ENCODE measurements around the gene CCM2.
A peak's percentile ranks its signal among the peaks of the same experiment; 100 is the strongest.

CCM2 gene

DNA sequence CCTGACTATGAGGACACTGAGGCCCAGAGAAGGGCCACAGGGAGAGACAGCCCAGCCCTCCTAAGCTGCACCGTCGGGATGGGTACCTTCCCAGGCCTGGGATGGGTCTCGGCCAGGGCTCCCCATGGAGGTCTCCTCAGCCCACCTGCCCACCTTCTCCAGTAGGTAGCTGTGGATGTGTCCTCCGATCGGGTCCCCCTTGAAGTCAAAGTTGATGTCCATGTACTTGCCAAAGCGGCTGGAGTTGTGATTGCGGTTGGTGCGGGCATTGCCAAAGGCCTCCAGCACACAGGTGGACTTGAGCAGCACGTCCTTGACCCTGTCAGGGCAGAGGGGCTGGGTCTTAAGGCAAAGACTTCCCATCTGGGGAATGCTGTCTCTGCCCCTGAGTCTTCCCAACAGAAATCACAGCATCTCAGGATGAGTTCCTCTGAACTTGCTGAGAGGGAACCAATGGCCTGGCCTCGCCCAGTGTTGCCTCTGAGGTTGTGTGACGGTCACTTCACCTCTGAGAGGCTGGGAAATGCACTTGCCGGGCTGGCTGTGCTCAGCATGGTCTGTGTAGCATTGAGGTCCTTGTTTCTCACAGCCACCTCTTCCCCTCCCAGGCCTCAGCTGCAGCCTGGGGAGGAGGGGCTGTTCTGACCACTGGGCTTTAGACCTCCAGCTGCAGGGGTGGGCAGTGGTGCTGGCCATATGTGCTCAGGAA lies 24.5 kb upstream of the CCM2 start:
- H3K27ac Mint-ChIP-seq, result no peak overlapping the region

GRCh38 chr7:44976040-44976745 lies 23.8 kb upstream of the CCM2 start:
- Mint-ChIP-seq H3K4me3 (peak overlapping the region; percentile 92), H3K27me3 (no peaks in the 10 kb centered on the region), H3K27ac (peak overlapping the region; percentile 73), H3K36me3 (no peaks in the 10 kb centered on the region), H3K9me3 (ENCODE audit: low read depth) (no peaks in the 10 kb centered on the region), H3K4me1 (ENCODE audit: low read depth) (peaks cover 60% of the 10 kb centered on the region)

More for the DNA sequence above, 24.5 kb upstream of the CCM2 start:
- H3K9me3 Mint-ChIP-seq (ENCODE audit: low read depth), result no peaks in the 10 kb centered on the region
- no peak overlapping the region for H3K4me3 Mint-ChIP-seq
- no peaks in the 10 kb centered on the region for H3K36me3 Mint-ChIP-seq
- H3K4me1 Mint-ChIP-seq (ENCODE audit: low read depth), result peaks cover 53% of the 10 kb centered on the region
- no peaks in the 10 kb centered on the region for H3K27me3 Mint-ChIP-seq

- peak overlapping the region; percentile 82 for H3K27ac Mint-ChIP-seq
- H3K4me1 Mint-ChIP-seq (ENCODE audit: low read depth), result peaks cover 65% of the 10 kb centered on the region
- H3K27me3 Mint-ChIP-seq, result no peaks in the 10 kb centered on the region
- peak overlapping the region; percentile 92 for H3K4me3 Mint-ChIP-seq
- H3K36me3 Mint-ChIP-seq, result no peaks in the 10 kb centered on the region
- no peaks in the 10 kb centered on the region for H3K9me3 Mint-ChIP-seq (ENCODE audit: low read depth)
Observed at GRCh38 chr7:44976746-44977196, 23.2 kb upstream of the CCM2 start.

- H3K9me3 Mint-ChIP-seq (ENCODE audit: low read depth), result no peaks in the 10 kb centered on the region
- peak overlapping the region; percentile 99 for H3K27ac Mint-ChIP-seq
- no peaks in the 10 kb centered on the region for H3K27me3 Mint-ChIP-seq
- H3K36me3 Mint-ChIP-seq, result no peaks in the 10 kb centered on the region
- peak overlapping the region; percentile 92 for H3K4me3 Mint-ChIP-seq
- H3K4me1 Mint-ChIP-seq (ENCODE audit: low read depth), result peaks cover 72% of the 10 kb centered on the region
Observed at GRCh38 chr7:44977304-44977958, 22.6 kb upstream of the CCM2 start.

DNA sequence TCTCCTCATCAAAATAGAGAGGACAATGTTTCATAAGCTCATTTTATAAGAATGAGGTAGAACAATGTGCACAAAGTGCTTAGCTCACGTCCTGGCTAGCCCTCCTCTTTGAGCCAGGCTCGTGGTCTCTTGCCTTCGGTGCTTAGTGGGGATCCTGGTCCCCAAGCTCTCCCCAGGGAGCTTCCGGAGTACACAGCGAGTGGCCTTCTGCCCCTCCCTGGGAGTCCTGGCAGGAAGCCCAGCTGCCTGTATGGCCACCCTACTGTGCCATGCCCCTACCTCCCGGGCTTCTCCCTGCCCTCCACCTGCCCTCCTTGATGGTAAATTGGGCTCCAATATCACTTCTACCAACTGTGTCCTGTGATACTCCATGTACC lies 22.1 kb upstream of the CCM2 start:
- no peaks in the 10 kb centered on the region for H3K9me3 Mint-ChIP-seq (ENCODE audit: low read depth)
- peak overlapping the region; percentile 99 for H3K27ac Mint-ChIP-seq
- H3K36me3 Mint-ChIP-seq, result peaks cover 3% of the 10 kb centered on the region
- no peaks in the 10 kb centered on the region for H3K27me3 Mint-ChIP-seq
- peaks cover 77% of the 10 kb centered on the region for H3K4me1 Mint-ChIP-seq (ENCODE audit: low read depth)
- H3K4me3 Mint-ChIP-seq, result peak overlapping the region; percentile 92

DNA sequence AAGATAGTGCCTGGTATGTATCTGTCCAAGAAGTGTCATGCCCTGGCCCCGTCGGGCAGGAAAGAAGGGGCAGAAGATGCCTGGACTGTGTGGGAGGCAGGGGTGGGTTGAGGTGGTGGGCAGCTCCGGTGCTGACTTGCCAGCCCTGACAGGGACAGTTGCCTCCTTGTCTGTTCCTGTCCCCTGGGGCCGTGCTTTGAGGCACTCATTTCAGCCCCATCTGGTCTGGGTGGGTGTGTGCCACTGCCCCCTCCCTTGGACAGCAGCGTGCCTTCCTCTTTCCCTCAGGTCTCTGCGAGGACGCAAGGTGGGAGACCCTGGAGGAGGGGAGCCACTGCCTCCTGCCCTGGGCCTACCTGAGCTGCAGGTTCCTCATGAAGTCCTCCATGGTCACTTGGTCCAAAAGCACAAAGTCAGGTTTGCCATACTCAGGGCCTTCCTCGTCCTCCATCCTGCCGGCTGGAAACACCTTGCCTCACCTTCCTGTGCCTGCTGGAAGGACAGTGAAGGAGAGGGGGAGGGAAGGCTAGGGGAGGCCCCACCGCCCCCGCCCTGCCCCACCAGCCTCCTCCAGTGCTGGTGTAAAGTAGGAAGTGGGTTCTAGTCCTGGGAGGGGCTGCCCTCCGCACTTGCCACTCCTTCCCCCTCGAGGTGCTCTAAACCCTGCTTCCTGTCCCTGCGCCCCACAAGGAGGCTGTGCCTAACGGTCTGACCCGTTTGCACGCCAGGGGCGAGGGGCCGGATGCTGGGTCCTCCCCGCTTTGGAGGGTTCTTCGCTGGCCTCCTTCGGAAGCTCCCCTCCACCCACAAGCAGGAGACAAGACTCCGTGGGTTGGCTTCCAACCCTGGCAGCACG lies 21.3 kb upstream of the CCM2 start, which contains the start of gene MYO1G:
Gene MYO1G (minus strand): TSS at position 505 of the 856 bp plus-strand sequence. CDS start 54 bp downstream, at position 451.
- Mint-ChIP-seq H3K4me3 (peak within 1 kb of the TSS; percentile 92), H3K9me3 (ENCODE audit: low read depth) (no peaks in the 10 kb centered on the region), H3K36me3 (peaks cover 8% of the 10 kb centered on the region), H3K4me1 (ENCODE audit: low read depth) (peaks cover 81% of the 10 kb centered on the region), H3K27ac (peak within 1 kb of the TSS; percentile 99), H3K27me3 (no peaks in the 10 kb centered on the region)

GRCh38 chr7:44979481-44980392 lies 20.3 kb upstream of the CCM2 start:
- Mint-ChIP-seq H3K9me3 (ENCODE audit: low read depth) (no peaks in the 10 kb centered on the region), H3K27ac (peak overlapping the region; percentile 99), H3K4me3 (peak overlapping the region; percentile 92), H3K36me3 (peaks cover 18% of the 10 kb centered on the region), H3K4me1 (ENCODE audit: low read depth) (peaks cover 86% of the 10 kb centered on the region), H3K27me3 (no peaks in the 10 kb centered on the region)

DNA sequence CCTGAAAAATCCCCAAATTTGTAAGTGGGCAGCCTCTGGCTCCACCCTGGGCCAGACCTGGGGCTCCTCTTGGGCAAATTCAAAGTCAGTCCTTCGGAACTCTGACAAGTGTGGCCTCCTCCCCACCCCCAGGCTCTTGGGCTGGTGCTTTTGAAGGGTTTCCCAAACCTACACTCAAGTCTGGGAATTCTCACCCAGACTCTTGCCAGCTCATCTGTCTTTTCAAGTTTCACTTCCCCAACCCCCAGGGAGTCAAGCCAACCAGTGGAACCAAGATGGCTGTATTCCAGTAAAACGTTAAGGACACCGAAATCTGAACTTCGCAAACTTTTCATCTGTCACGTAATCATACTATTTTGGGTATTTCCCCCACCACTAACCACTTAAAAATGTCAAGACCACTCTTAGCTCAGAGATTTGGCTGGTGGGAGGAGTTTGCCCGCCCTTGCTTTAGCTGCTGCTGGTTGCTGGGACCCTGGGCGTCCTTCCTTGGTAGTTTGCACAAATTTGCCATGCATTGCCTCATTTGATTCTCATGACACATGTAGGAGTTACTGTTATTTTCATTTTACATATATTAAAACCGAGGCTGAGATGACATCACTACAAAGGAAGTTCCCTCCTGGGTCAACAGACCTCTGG lies 19.5 kb upstream of the CCM2 start:
- H3K4me1 Mint-ChIP-seq (ENCODE audit: low read depth), result peaks cover 86% of the 10 kb centered on the region
- H3K9me3 Mint-ChIP-seq (ENCODE audit: low read depth), result no peaks in the 10 kb centered on the region
- no peaks in the 10 kb centered on the region for H3K27me3 Mint-ChIP-seq
- H3K36me3 Mint-ChIP-seq, result peaks cover 26% of the 10 kb centered on the region
- peak overlapping the region; percentile 99 for H3K27ac Mint-ChIP-seq
- peak overlapping the region; percentile 92 for H3K4me3 Mint-ChIP-seq

DNA sequence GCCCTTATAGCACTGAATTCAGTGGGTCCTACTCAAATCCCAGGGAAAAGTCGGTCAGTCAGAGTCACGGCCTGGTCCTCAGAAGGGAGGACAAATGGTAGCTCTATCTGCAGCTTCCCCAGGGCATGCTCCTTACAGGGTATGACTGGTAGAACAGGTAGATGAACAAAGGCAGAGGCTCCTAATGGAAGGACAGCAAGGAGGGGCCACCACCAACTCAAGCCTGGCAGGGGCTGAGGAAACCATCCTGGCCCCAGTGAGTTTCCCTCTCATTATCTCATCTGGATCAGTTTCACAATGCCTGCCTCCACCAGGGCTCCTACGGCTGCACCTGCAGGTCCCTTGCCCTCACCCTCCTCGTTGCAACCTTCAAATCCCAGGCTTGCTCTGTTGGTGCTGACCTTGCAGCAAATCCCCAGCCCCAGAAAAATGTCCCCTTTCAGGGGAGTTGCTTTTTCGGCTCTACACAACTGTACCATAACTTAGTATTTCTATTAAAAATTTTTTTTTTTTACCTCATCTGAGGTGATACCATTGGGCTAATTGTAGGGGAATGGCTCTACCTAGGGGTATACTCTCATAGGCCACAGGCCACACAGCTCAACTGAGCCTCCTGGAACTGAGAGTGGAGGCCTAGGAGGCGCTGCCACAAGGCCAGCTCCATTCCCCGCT lies 18.8 kb upstream of the CCM2 start:
- H3K4me1 Mint-ChIP-seq (ENCODE audit: low read depth), result peaks cover 84% of the 10 kb centered on the region
- H3K36me3 Mint-ChIP-seq, result peaks cover 32% of the 10 kb centered on the region
- H3K27me3 Mint-ChIP-seq, result no peaks in the 10 kb centered on the region
- peak overlapping the region; percentile 98 for H3K4me3 Mint-ChIP-seq
- peak overlapping the region; percentile 99 for H3K27ac Mint-ChIP-seq
- no peaks in the 10 kb centered on the region for H3K9me3 Mint-ChIP-seq (ENCODE audit: low read depth)

DNA sequence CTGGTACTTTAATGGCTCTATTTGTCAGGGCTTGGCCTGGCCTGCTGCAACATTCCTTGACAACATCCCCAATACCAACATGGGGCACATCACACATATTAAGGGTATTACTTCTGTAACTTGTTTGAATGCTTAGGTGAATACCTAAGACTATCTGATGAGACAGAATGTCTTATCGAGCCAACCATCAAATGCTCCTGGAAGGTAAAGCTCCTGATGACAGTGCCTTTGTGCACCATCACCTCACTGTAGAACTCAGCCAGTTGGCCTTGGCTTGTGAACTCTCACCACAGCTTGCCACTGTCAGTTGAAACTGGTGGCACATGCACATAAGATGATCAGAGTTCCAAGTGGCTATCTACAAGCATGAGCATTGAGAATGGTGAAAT lies 17.5 kb upstream of the CCM2 start:
- peaks cover 32% of the 10 kb centered on the region for H3K36me3 Mint-ChIP-seq
- peak overlapping the region; percentile 98 for H3K4me3 Mint-ChIP-seq
- H3K9me3 Mint-ChIP-seq (ENCODE audit: low read depth), result no peaks in the 10 kb centered on the region
- H3K27ac Mint-ChIP-seq, result peak overlapping the region; percentile 99
- no peaks in the 10 kb centered on the region for H3K27me3 Mint-ChIP-seq
- peaks cover 83% of the 10 kb centered on the region for H3K4me1 Mint-ChIP-seq (ENCODE audit: low read depth)

DNA sequence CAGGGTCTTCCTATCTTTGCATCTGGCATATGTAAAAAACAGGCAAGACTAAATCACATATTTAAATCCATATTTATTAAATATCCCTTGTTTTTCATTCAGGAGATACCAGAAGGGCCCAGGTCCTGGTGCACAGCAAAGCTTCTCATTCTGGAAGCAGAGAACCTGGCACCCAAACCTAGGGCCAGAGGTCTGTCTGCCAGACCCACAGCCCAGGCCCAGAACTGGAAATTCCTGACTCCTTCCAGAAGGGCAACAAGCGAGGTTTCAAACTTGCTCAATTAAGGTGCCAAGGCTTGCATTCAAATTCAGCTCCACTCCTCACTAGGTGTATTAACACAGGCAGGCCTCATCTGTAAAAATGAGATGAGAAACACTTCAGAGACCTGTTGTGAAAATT lies 17.0 kb upstream of the CCM2 start:
- Mint-ChIP-seq H3K27me3 (no peaks in the 10 kb centered on the region), H3K9me3 (ENCODE audit: low read depth) (no peaks in the 10 kb centered on the region), H3K4me1 (ENCODE audit: low read depth) (peaks cover 84% of the 10 kb centered on the region), H3K27ac (peak overlapping the region; percentile 99), H3K4me3 (peak overlapping the region; percentile 98), H3K36me3 (peaks cover 32% of the 10 kb centered on the region)

GRCh38 chr7:44983742-44984477 lies 16.1 kb upstream of the CCM2 start:
- no peaks in the 10 kb centered on the region for H3K27me3 Mint-ChIP-seq
- H3K36me3 Mint-ChIP-seq, result peaks cover 32% of the 10 kb centered on the region
- peak overlapping the region; percentile 99 for H3K27ac Mint-ChIP-seq
- H3K9me3 Mint-ChIP-seq (ENCODE audit: low read depth), result no peaks in the 10 kb centered on the region
- H3K4me3 Mint-ChIP-seq, result peak overlapping the region; percentile 98
- H3K4me1 Mint-ChIP-seq (ENCODE audit: low read depth), result peaks cover 77% of the 10 kb centered on the region
